ENCODE data around the gene MACROD2.

Gene MACROD2

DNA sequence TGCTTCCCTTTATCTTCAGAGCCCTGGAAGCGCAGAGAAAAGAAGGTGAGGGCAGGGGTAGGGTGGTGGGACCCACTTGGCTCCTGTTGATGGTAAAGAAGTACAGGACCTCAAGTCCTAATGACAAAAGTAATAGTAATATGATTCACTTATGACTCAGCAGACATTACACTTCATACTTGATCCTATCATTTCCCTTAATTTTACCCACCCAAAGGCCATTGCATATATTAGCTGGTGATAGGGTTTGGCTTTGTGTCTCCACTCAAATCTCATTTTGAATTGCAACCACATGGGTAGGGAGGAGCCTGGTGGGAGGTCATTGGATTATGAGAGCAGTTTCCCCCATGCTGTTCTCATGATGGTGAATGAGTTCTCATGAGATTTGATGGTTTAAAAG is 1697.3 kb downstream of the MACROD2 start:
- DNase-seq (ENCODE audit: low read depth), result no peak

DNA sequence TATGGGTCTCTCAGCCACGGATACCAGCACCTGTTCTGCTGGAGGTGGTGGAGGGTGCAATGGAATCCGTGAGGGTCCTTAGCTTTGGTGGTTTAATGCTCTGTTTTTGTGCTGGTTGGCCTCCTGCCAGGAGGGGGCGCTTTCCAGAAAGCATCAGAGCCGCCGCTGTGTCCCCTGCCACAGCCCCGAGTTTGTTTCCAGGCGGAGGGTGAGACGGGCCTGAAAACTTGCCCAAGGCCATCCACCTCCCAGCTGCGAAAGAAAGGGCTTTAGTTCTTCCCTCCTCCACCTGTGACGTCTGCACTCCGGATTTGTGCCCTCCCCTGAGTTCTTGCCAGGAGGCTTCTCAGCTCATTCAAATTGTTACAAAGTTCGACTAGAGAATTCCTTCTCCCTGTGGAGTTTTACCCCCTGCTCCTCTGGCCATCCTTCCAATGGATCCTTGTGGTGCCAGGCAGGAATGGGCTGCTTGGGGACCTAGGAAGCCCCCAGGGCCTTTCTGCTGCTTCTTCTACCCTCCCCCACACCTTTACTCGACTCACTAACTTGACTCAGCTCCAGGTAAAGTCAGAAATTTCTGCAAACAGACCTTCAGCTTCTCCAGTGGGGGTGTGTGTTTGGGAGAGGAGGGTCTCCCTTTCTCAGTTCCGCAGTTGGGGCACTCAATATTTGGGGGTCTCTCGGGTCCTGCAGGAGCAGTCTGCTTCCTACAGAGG is 1704.3 kb downstream of the MACROD2 start:
- no peak for DNase-seq (ENCODE audit: low read depth)

DNA sequence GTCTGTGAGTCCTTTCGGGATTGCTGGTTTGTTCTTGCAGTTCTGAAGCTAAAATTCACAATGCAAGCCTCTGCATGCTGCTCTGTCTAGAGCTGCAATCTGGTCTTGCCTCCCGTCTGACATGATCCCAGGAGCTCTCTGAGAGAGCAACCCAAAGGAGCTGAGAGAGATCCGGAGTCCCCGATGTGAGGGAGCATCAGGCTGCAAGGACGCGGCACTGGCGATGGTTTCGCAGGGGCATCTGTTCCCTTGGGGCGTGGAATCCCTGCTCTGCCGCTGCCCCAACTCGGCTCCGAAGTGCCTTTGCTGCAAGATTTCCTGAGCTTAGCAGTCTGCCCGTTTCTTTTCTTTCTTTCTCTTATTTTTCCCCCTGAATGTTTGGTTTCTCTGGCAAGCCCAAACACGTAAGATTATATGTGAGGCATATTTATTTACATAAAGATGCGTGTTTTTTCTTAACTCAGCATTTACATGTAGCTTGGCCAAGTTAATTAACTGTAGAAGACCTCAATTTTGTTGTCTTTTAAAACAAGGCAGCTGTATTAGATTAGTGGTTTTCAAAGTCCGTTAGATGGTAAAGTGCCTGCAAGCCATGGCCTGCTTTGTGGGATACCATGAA is 1704.9 kb downstream of the MACROD2 start:
- no peak for DNase-seq (ENCODE audit: low read depth)

DNA sequence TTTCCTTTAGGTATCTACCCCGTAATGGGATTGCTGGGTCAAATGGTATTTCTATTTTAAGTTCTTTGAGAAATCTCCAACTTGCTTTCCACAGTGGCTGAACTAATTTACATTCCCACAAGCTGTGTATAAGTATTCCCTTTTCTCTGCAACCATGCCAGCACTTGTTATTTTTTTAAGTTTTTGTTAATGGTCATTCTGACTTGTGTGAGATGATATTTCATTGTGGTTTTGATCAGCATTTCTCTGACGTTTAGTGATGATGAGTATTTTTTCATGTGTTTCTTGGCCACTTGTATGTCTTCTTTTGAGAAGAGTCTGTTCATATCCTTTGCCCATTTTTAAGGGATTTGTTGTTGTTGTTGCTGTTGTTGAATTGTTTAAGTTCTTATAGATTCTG is 1706.8 kb downstream of the MACROD2 start:
- no peak for DNase-seq (ENCODE audit: low read depth)

DNA sequence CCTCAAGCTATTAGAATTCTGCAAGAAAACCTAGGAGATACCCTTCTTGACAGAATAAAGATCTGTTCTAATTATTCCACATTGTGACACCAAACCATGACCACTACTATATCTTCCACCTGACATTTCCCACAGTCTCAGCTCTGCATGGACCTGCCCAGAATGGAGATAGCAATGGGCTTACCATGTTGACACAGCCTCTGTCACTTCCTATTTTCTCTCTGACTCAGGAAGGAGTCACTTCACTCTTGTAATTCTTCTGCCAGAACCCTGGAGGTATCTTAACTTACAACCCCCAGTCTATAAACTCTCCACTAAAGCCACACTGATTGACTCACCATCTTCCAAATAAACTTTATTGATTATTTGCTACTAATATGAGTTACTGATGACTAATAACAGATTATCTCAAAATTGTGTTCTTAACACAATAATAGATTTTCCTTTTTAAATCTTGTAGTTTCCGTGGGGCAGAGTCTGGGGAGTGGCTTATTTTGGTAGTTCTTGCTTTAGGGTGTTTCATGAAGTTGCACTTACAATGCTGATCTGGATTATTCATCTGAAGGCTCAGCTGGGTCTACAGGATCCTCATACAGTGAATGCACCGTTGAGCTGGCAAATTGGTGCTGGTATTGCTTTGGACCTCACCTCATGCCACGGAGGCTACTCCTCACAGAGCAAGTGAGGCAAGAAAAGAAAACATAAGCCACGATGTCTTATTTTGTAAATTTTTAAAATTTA is 1708.0 kb downstream of the MACROD2 start:
- no peak for DNase-seq (ENCODE audit: low read depth)

DNA sequence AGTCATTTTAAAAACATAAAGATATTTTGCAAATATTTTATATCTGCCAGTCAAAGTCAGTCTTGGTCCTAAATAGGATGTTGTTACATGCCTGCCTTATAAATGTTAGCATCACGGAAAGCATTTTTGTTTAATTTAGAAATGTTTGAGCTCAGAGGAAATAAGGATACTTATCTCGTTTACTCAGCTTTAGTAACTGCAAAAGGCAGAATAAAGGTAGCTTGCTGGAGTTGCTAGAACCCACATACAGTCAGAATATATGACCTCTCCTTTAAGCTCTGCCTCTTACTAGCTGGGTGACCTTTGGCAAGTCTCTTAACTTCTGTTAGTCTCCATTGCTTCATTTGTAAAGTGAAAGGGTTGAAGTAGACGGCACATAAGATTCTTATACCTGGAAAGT is 1710.7 kb downstream of the MACROD2 start:
- DNase-seq (ENCODE audit: low read depth), result no peak

DNA sequence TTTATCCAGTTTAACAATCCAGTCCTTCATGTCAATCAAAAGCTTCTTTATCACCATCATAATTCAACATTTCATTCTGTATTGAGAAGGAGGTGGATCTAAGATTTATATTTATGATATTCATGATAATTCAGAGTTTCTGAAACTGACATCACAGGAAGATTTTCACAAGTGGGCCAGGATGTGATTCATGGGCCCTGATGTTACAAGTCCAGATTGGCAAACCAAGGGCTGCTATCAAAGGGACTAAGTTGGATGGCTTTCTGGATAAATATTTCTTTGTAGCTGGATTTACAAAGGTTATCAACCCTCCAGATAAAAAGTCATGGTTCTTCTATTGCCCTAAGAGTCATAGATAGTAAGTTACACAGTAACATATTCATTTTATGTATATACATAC is 1711.4 kb downstream of the MACROD2 start:
- no peak for DNase-seq (ENCODE audit: low read depth)

DNA sequence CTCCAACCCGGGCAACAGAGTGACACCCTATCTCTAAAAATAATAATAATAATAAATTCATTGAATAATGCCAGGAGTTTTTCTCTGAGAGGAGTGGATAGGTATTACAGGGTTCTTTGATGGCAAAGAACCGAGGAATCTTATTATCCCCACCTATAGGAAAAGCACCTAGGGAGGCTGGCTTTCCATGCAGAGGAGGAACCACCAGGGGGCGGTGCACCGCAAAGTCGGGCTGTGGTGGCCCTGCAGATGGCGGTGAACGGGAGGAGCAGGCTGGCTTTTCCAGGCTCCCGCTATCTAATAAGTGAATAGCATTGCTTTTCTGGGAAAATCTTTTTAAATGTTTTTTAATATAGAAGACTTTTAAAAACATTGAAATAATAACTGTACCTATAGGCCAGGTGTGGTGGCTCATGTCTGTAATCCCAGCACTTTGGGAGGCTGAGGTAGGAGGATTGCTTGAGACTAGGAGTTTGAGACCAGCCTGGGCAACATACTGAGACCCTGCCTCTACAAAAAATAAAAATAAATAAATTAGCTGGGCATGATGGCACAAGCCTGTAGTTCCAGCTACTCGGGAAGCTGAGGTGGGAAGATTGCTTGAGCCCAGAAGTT is 1713.8 kb downstream of the MACROD2 start:
- DNase-seq (ENCODE audit: low read depth), result no peak

DNA sequence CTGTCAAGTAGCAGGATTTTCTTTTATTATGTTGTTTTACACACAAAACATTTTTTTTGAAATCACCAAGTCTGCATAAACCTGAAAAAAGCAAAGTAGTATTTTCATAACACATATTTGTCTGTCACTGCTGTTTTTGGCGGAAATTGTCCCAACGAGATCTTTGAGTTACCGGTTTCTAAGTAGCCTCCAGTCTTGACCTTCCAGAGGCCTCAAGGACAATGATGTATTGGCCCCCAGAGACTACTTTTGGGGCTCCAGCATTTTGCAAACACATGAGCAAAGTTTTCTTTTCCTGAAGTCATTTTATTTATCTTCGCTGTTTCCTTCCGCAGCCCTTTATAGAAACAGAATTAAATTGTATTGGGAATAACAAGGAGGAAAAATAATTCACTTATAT is 1715.3 kb downstream of the MACROD2 start:
- DNase-seq (ENCODE audit: low read depth), result no peak

DNA sequence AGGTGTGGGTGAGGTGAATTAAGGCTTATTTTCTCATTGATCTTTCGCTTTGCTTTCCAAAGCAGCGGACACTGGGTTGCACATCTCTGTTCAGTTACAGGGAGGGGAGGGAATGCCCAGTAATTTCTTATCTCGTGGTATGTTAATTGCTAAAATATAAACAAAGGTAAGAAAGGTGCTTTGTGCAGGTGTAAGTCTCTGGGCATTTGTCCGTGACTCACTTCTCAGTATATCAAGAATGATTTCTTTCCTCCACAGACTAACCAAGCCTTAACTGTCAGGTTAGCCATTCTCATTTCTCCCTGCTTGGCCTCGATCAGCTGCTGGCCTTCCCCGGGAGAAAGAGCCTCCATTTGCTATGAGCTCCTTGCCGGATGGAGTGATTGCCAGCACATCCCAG is 1715.9 kb downstream of the MACROD2 start:
- no peak for DNase-seq (ENCODE audit: low read depth)

DNA sequence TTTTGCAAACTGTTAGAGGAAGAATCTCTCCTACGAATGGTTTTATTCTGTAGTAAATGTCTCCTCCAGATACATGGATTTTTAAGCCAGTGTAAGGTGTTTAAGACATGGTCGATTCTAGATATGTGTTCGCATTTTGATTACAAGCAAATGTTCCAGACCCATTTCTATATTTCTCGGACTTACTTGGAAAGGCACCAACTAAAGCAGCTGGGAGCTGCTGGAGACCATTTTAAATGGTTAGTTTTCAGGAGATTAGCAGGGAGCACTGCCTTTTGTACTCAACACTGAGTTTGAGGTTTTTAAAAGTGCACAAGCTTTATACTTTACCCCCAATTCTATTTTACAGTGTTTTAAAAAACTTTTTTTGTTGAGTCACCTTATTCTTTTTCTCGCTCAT is 1720.9 kb downstream of the MACROD2 start:
- no peak for DNase-seq (ENCODE audit: low read depth)

DNA sequence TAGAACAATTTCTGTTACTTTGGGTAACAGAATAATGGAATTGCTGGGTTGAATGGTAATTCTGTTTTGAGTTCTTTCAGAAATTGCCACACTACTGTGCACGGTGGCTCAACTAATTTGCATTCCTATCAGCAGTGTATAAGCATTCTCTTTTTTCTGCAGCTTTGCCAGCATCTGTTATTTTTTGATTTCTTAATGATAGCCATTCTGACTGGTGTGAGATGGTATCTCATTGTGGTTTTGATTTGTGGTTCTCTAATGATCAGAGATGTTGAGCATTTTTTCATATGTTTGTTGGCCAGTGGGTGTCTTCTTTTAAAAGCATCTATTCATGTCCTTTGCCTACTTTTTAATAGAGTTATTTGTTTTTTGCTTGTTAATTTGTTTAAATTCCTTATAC is 1731.1 kb downstream of the MACROD2 start:
- no peak for DNase-seq (ENCODE audit: low read depth)

DNA sequence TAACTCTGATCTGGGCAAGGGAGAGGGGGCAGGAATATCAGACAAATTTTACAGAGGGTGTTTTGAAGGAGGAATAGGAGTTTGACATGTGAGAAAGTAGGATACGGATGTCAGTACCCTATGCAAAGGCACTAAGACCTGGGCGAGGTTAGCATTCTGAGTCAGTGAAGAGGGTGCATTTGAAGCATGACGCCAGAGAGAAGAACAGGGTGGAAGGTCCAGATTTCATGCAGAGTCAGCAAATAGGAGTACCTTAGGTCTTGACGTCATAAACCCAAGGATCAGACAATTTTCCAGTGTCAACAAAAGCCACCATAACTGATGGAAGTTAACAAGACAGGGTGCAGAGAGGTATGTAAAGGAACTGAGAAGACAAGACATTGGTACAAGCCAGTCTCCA is 1738.7 kb downstream of the MACROD2 start:
- DNase-seq (ENCODE audit: low read depth), result no peak

DNA sequence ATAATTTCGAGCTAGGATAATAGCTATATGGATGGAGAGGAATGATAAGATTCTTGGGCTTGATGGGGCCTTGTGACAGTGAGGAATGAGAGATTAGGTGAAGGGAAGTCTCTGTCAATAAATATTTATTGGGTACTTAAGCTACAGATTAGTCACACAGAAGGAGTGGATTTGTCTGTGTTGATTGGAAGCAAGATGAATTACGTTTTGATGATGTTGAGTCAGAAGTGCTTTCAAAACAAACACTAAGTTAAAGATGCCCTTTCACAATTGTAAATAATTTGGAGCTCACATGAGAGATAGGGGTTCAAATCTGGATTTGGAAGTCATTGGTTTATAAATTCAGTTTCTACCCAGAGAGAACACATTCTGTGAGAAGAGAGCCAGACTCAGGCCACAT is 1743.7 kb downstream of the MACROD2 start:
- no peak for DNase-seq (ENCODE audit: low read depth)

DNA sequence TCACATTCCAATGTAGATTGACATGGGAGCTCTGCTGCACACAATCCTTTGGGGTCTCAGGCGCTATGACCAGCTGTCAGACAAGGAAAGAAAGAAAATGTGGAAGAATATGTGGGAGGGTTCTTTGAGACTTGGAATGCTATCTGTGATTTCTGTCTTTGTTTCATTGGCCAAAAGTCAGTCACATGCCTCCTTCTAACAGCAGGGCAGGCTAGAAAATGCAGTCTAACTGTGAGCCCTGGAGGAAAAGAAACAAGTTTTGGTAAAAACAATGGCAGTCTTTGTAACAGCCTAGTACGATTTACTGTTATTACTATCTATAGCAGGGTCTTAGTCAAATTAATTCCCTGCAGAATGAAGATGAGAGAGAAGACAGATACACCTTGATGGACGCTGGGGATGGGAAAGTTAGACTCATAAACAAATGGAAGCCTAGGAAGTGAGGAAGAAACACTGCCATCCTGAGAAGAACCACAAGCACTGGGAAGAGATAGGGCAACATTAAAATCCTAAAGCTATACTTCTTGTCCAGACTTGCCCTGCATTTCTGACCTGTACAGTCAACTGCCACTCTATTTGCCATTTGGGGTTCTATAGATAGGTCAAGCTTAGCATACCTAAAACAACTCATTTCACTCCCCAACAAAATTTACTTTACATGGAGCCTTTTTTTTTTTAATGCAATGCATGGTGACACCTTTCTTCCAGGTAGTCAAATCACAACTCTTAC is 1744.9 kb downstream of the MACROD2 start:
- DNase-seq (ENCODE audit: low read depth), result no peak

DNA sequence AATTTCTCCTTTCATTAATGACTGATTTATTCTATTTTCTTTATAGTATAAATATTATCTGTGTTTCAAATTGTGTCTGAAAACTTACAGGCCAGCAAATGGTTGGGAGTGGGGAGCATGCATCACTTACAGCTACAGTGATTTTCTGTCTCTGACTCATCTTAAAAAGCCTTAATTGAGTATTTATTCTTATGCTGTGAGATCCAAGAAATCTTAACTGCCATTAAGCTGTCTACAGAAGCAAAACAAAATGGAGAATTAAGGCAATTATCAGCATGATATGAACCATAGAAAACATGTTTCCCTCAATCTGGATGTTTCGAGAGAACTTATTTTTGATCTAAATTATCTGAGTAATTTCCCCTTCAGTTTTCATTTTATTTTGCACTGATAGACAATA is 1746.8 kb downstream of the MACROD2 start:
- DNase-seq (ENCODE audit: low read depth), result no peak

DNA sequence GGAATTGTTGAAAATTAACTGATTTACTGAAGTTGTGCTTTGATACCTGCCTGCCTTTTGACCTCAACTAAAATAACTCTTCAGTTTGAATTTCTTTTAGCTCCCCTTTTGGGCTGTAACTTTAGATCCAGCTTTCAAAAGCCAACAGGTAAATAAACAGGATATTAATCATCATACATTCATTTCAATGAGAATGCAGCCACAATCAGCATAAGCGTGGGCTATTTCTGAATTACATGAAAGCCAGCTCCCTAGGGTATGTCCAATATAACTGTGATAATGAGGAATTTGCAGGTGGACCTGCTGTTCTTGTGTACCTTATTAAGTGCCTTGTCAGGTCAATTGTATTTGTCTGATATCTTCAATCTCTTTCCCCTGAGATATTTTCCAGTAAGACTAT is 1747.3 kb downstream of the MACROD2 start:
- no peak for DNase-seq (ENCODE audit: low read depth)

DNA sequence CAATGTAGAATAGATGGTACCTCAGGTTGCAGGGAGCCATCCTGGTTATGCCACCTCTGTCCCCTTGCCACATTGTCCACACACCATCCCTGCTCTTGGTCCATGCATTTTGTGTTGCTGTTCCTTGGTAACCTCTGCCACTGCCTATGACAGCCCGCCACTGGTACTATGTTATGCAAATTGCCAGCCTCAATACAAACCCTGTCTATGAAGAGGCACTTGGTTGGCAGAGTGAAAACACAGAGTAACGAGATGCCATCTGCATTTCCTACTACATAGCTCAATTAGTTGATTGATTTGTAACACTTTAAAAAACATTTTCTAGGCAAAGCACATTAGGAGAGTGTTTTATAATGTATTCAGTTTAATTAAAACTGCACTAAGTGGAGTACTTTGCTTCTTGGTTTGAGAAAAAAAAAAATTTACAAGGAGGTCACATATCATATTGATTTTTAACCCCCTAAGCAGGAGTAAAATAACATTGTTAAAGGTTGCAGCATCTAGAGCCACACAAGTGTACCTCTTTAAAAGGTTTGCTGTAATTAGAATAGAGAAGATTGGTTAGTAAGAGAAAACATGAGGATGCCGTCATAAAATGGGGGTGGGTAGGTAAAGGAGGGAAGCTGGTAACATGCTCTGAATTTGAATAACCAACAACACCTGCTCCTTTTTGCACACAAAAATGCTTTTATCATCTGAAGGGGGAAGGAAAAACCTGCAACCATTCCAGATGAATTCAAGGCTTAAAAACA is 1760.9 kb downstream of the MACROD2 start:
- no peak for DNase-seq (ENCODE audit: low read depth)

DNA sequence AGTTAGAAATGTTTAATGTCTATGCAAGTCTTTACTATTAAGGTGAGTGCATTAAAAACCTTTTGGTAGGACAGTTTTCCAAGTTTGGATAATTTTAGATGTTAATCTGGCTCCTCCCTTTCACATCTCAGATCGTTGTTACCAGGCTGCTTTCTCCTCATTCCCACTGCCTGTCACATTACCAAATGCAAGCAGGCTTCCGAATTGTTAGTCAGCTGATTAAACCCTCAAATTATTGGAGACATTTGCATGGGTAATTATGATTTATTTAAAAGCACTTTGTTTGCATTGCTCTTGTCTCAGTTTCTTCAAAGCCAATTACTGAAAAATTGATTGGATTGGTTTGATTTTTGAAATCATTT is 1761.4 kb downstream of the MACROD2 start:
- DNase-seq (ENCODE audit: low read depth), result no peak

DNA sequence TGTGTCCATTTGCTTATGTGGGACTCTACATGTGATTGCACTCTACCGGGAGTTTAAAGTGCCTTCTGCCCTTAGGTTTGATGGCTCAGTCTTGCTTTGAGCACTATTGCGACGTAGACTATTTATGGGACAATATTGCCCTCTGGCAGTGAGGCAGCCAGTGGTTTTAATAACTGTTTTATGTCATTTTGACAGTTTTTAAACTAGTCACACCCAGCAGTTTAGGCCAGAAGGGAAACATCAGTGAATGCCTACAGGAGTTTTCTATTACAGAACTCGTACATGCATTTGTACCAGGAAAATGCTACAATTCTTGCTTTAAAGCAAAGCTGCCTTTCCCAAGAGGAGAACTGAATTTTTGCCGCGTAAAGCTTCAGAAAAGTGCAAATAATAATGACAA is 1764.3 kb downstream of the MACROD2 start:
- DNase-seq (ENCODE audit: low read depth), result peak; percentile 43

DNA sequence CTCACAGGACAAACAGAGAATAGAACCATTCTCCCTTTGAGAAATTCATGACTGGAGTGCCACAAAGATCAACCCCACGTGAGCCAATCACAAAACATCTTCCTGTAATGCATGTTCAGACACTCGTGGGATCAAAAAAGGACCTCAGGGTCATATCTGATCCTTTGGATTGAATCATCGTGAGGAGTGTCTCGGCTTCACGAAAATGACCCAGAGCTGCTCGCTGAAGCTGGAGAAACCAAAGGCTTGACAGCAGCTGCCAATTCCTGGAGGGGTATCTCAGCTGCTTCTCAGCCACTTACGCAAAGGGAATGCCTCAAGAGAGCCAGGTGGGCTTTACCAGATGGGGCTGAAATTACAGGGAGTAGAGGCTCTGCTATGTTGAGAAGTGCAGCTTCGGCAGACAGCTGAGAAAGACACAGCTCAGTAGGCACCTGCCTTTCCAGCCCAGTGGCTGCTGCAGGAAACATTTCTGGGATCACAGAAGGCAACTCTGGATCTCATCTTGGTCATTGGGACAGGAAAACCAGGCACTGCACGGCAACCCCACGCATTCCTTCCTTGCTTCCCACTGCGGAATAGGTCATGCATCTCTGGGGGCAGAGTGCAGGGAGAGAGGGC is 1764.8 kb downstream of the MACROD2 start:
- no peak for DNase-seq (ENCODE audit: low read depth)

Data from GM04504 (cell line).